ENCODE data around the gene STAMBP.
A peak's percentile ranks its signal among the peaks of the same experiment; 100 is the strongest.
"Not testable (repeated sequence)": the region's sequence is repeated elsewhere in the genome, so short reads cannot be mapped to it uniquely, and the experiment has no call there.

The STAMBP gene

GRCh38 chr2:73903949-73904613 lies 75.3 kb downstream of the STAMBP start:
- not testable (repeated sequence) for DNase-seq (ENCODE audit: extremely low read depth in 1 of 2, low read depth in 1 of 2)

GRCh38 chr2:73904952-73905351 lies 76.2 kb downstream of the STAMBP start:
- no peak for DNase-seq (ENCODE audit: extremely low read depth in 1 of 2, low read depth in 1 of 2)

GRCh38 chr2:73906847-73907505 lies 78.2 kb downstream of the STAMBP start:
- no peak for DNase-seq (ENCODE audit: extremely low read depth in 1 of 2, low read depth in 1 of 2)

GRCh38 chr2:73907840-73908452 lies 79.2 kb downstream of the STAMBP start:
- peak in 1 of 2 donors; percentile 24 for DNase-seq (ENCODE audit: extremely low read depth in 1 of 2, low read depth in 1 of 2)

- DNase-seq (ENCODE audit: extremely low read depth in 1 of 2, low read depth in 1 of 2) = no peak
Measured at GRCh38 chr2:73908689-73909652, 80.2 kb downstream of the STAMBP start.

- no peak for DNase-seq (ENCODE audit: extremely low read depth in 1 of 2, low read depth in 1 of 2)
Measured at GRCh38 chr2:73910873-73911547, 82.2 kb downstream of the STAMBP start.

- no peak for DNase-seq (ENCODE audit: extremely low read depth in 1 of 2, low read depth in 1 of 2)
Measured at GRCh38 chr2:73911548-73912208, 82.9 kb downstream of the STAMBP start.

- DNase-seq (ENCODE audit: extremely low read depth in 1 of 2, low read depth in 1 of 2) = no peak
Measured at GRCh38 chr2:73913414-73914054, 84.8 kb downstream of the STAMBP start.

- DNase-seq (ENCODE audit: extremely low read depth in 1 of 2, low read depth in 1 of 2) = no peak
Measured at GRCh38 chr2:73914667-73915066, 85.9 kb downstream of the STAMBP start.

- no peak for DNase-seq (ENCODE audit: extremely low read depth in 1 of 2, low read depth in 1 of 2)
Measured at GRCh38 chr2:73915437-73915993, 86.8 kb downstream of the STAMBP start.

GRCh38 chr2:73916666-73917065 lies 87.9 kb downstream of the STAMBP start:
- DNase-seq (ENCODE audit: extremely low read depth in 1 of 2, low read depth in 1 of 2) = no peak

- no peak for DNase-seq (ENCODE audit: extremely low read depth in 1 of 2, low read depth in 1 of 2)
Measured at GRCh38 chr2:73917296-73917695, 88.5 kb downstream of the STAMBP start.

- no peak for DNase-seq (ENCODE audit: extremely low read depth in 1 of 2, low read depth in 1 of 2)
Measured at GRCh38 chr2:73917696-73918207, 89.0 kb downstream of the STAMBP start.

GRCh38 chr2:73918856-73919255 lies 90.1 kb downstream of the STAMBP start:
- no peak for DNase-seq (ENCODE audit: extremely low read depth in 1 of 2, low read depth in 1 of 2)

GRCh38 chr2:73919596-73920228 lies 91.0 kb downstream of the STAMBP start:
- DNase-seq (ENCODE audit: extremely low read depth in 1 of 2, low read depth in 1 of 2) = no peak

- no peak for DNase-seq (ENCODE audit: extremely low read depth in 1 of 2, low read depth in 1 of 2)
Measured at GRCh38 chr2:73920577-73921545, 92.1 kb downstream of the STAMBP start.

- DNase-seq (ENCODE audit: extremely low read depth in 1 of 2, low read depth in 1 of 2) = no peak
Measured at GRCh38 chr2:73921581-73921980, 92.8 kb downstream of the STAMBP start.
